ENCODE results near the gene NPB.
"Not testable (repeated sequence)": the region's sequence is repeated elsewhere in the genome, so short reads cannot be mapped to it uniquely, and the experiment has no call there.

The NPB gene

GRCh38 chr17:81913394-81914102 is 11.5 kb downstream of the NPB start:
- H3K4me3 ChIP-seq (ENCODE audit: control insufficient read depth, low read depth, low read length), result no peak overlapping the region
- no peak for DNase-seq (ENCODE audit: low read depth)
- no peak for TF ChIP-seq CTCF (conservative IDR thresholded peaks at IDR 0.05; ENCODE audit: control insufficient read depth, insufficient read depth, low read depth, low read length)

- TF ChIP-seq CTCF (conservative IDR thresholded peaks at IDR 0.05; ENCODE audit: control insufficient read depth, insufficient read depth, low read depth, low read length), result no peak
- no peak overlapping the region for H3K4me3 ChIP-seq (ENCODE audit: control insufficient read depth, low read depth, low read length)
- no peak for DNase-seq (ENCODE audit: low read depth)
These were observed 12.2 kb downstream of the NPB start for GRCh38 chr17:81914103-81914850.

GRCh38 chr17:81915331-81915730 is 13.3 kb downstream of the NPB start:
- no peak for TF ChIP-seq CTCF (conservative IDR thresholded peaks at IDR 0.05; ENCODE audit: control insufficient read depth, insufficient read depth, low read depth, low read length)
- no peak overlapping the region for H3K4me3 ChIP-seq (ENCODE audit: control insufficient read depth, low read depth, low read length)
- DNase-seq (ENCODE audit: low read depth), result no peak

- peak overlapping the region; percentile 60 for H3K4me3 ChIP-seq (ENCODE audit: control insufficient read depth, low read depth, low read length)
- no peak for TF ChIP-seq CTCF (conservative IDR thresholded peaks at IDR 0.05; ENCODE audit: control insufficient read depth, insufficient read depth, low read depth, low read length)
- DNase-seq (ENCODE audit: low read depth), result peak; percentile 83
These were observed 14.4 kb downstream of the NPB start for GRCh38 chr17:81916234-81917001.

GRCh38 chr17:81917565-81918332 is 15.7 kb downstream of the NPB start, which contains the start of gene SIRT7:
Gene SIRT7, minus strand, starts transcription at chr17:81918176. Its CDS starts 45 bp downstream, at chr17:81918131.
- peak within 1 kb of the TSS; percentile 60 for H3K4me3 ChIP-seq (ENCODE audit: control insufficient read depth, low read depth, low read length)
- peak; percentile 48 for DNase-seq (ENCODE audit: low read depth)
- TF ChIP-seq CTCF (conservative IDR thresholded peaks at IDR 0.05; ENCODE audit: control insufficient read depth, insufficient read depth, low read depth, low read length), result no peak

GRCh38 chr17:81918333-81918669 is 16.3 kb downstream of the NPB start:
- DNase-seq (ENCODE audit: low read depth); H3K4me3 ChIP-seq (ENCODE audit: control insufficient read depth, low read depth, low read length): not testable (repeated sequence)
